HL-60/S4 treated with retinoic acid at 250 ng/mL for 4 days and 3 days (cell line): ENCODE measurements around the gene PHF12.

Source experiments
- in situ Hi-C: fragments of 300-500 bp; cut with MboI; formaldehyde crosslinking; loops from 2 replicates; pipeline ENCODE4 v1.7.0; 2022; ENCODE audit warnings: low sequenced_read_pairs

The PHF12 gene

GRCh38 chr17:28864991-28865849, 86.1 kb downstream of the PHF12 start:
- in situ Hi-C loops, result no loop called here

- in situ Hi-C loops, result no loop called here
Observed at GRCh38 chr17:28863953-28864352, 87.4 kb downstream of the PHF12 start.

- in situ Hi-C loops, result no loop called here
Observed at GRCh38 chr17:28862561-28862960, 88.8 kb downstream of the PHF12 start.

- in situ Hi-C loops, result no loop called here
Observed at GRCh38 chr17:28861393-28862203, 89.7 kb downstream of the PHF12 start.

DNA sequence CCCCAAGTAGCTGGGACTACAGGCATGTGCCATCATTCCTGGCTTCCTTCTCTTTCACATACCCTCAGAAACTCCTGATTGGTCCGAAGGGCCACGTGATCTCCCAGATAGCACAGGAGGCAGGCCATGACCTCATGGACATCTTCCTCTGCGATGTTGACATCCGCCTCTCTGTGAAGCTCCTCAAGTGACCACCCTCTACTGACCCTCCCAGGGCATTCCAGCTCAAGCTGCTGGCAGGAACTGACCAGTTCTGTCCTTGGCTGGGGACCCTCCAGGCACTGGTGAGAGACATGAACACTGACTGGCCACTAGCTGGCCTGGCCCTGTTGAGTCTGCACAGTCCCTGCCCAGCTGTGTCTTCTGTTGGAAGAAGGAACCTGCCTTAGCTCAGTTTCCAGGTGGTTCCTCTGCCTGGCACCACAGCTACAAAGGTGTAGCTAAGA, 90.9 kb downstream of the PHF12 start:
- in situ Hi-C loops, result no loop called here

DNA sequence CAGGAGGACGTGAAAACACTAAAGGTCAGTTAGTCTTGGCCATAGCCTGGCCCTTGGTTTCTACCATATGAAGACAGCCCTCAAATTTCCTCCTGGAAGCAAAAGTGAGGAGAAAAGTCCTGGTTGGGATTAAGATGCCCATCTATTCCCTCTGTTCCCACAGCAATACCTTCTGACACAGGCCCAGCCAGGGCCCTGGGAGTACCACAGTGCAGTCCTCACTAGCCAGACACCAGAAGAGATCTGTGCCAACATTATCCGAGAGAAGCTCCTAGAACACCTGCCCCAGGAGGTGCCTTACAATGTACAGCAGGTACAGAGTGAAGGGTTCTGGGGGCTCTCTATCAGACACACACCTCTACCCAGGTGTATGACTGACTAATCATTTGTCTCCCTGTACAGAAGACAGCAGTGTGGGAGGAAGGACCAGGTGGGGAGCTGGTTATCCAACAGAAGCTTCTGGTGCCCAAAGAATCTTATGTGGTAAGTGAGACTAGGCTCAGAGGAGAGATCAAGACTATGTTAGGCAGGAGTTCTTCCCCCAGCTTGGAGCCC, 92.4 kb downstream of the PHF12 start:
- in situ Hi-C loops, result no loop called here

GRCh38 chr17:28857905-28858800, 93.2 kb downstream of the PHF12 start:
- in situ Hi-C loops, result no loop called here

DNA sequence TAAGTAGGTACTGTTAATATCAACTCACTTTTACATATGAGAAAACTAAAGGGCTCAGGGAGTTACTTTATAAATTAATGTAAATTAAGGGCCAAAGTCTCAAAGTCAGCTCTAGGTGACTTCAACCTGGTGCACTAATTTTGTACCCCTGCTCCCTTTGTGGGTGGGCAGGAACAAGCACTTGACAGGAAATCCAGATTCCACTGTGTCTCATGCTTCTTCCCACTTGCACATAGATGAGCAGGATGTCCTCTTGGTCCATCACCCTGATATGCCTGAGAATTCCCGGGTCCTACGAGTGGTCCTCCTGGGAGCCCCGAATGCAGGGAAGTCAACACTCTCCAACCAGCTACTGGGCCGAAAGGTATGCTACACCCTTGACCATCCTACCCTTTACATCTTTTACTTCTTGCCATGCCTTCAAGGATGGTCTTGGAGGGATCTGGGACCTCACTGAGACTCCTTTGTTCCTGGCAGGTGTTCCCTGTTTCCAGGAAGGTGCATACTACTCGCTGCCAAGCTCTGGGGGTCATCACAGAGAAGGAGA, 95.2 kb downstream of the PHF12 start:
- in situ Hi-C loops, result no loop called here

- in situ Hi-C loops, result no loop called here
Observed at GRCh38 chr17:28855336-28855679, 96.0 kb downstream of the PHF12 start.
